Stimulated activated CD4-positive, alpha-beta T cell treated with anti-CD3 and anti-CD28 coated beads, Interleukin-12 subunit alpha, Interleukin-12 subunit beta, amount 100 ng/mL, for 24 hours (primary cell): Measurements from ENCODE around the gene ZNF747.

Experiments
- DNase-seq, 2 experiments: peaks; one replicate each; pipeline ENCODE4 v3.0.0-alpha.2; 2020; ENCODE audit warnings: low read depth in 2 of 2

ZNF747 gene

GRCh38 chr16:30518552-30518951, 16.1 kb downstream of the ZNF747 start:
- DNase-seq = no peak

GRCh38 chr16:30515275-30515674, 19.4 kb downstream of the ZNF747 start:
- no peak for DNase-seq

- no peak for DNase-seq
Observed at GRCh38 chr16:30511509-30511908, 23.1 kb downstream of the ZNF747 start.

GRCh38 chr16:30510376-30510938, 24.2 kb downstream of the ZNF747 start:
- no peak for DNase-seq

GRCh38 chr16:30509081-30509765, 25.4 kb downstream of the ZNF747 start:
- no peak for DNase-seq

GRCh38 chr16:30503403-30504296, 31.0 kb downstream of the ZNF747 start:
- DNase-seq = no peak

GRCh38 chr16:30499284-30499683, 35.4 kb downstream of the ZNF747 start:
- no peak for DNase-seq

- DNase-seq = no peak
Observed at GRCh38 chr16:30494709-30495108, 39.9 kb downstream of the ZNF747 start.

- no peak for DNase-seq
Observed at GRCh38 chr16:30493941-30494488, 40.6 kb downstream of the ZNF747 start.

GRCh38 chr16:30491744-30492308, 42.8 kb downstream of the ZNF747 start:
- DNase-seq = no peak

- DNase-seq = no peak
Observed at GRCh38 chr16:30491229-30491628, 43.4 kb downstream of the ZNF747 start.

GRCh38 chr16:30490210-30490609, 44.4 kb downstream of the ZNF747 start:
- DNase-seq = no peak

- DNase-seq = no peak
Observed at GRCh38 chr16:30488764-30489605, 45.7 kb downstream of the ZNF747 start.

- DNase-seq = no peak
Observed at GRCh38 chr16:30485818-30486436, 48.7 kb downstream of the ZNF747 start.

GRCh38 chr16:30484887-30485286, 49.8 kb downstream of the ZNF747 start:
- DNase-seq = no peak

GRCh38 chr16:30482366-30482765, 52.3 kb downstream of the ZNF747 start:
- DNase-seq = no peak

GRCh38 chr16:30481381-30481780, 53.3 kb downstream of the ZNF747 start:
- DNase-seq = no peak
